HEK293 (cell line): Measurements from ENCODE around the gene DENND1C.

ENCODE experiments used
- CTCF ChIA-PET: fragments of 350-600 bp; formaldehyde crosslinking; extraction: SDS; loops from one replicate; lab custom pipeline; 2021; ENCODE audit warnings: antibody characterized with exemption; lab: Yijun Ruan, JAX
- POLR2A ChIA-PET: fragments of 300-600 bp; formaldehyde crosslinking; extraction: SDS; loops from one replicate; lab custom pipeline; 2020; ENCODE audit warnings: antibody characterized with exemption, inconsistent platforms; lab: Yijun Ruan, JAX
- H3K27ac ChIP-seq: fragments of 200-500 bp; sonication (Bioruptor generic); 2 replicates; pipeline ENCODE4 v1.5.1; 2014; ENCODE audit warnings: low read depth, low read length, control low read depth, inconsistent platforms; ENCODE audit errors: extremely low read depth
- H3K36me3 ChIP-seq, 2 experiments: fragments of 200-500 bp in 1 of 2; sonication (Bioruptor generic) in 1 of 2; 1 replicate in 1 of 2; 2 replicates in 1 of 2; pipeline ENCODE4 v1.5.1; 2014 to 2017; ENCODE audit warnings: inconsistent platforms in 2 of 2, low read length in 2 of 2; ENCODE audit not compliant: control insufficient read depth in 2 of 2, insufficient read depth in 1 of 2
- H3K4me1 ChIP-seq: fragments of 200-500 bp; sonication (Bioruptor generic); 2 replicates; pipeline ENCODE4 v1.5.1; 2014; ENCODE audit warnings: mild to moderate bottlenecking, low read length, inconsistent platforms; ENCODE audit not compliant: control insufficient read depth, insufficient read depth
- H3K4me3 ChIP-seq: 2 replicates; pipeline ENCODE4 v1.5.1; 2011; ENCODE audit warnings: low read depth, mild to moderate bottlenecking, control low read depth, low read length, moderate library complexity
- H3K9me3 ChIP-seq: fragments of 200-500 bp; sonication (Bioruptor generic); 2 replicates; pipeline ENCODE4 v1.5.1; 2014; ENCODE audit warnings: low read depth, low read length, inconsistent platforms; ENCODE audit not compliant: control insufficient read depth, insufficient read depth
- AEBP2 ChIP-seq: fragments of 450-650 bp; formaldehyde crosslinking; IDR thresholded peaks from 2 replicates; pipeline ENCODE4 v1.5.1; 2016; ENCODE audit warnings: missing biosample characterization, missing genetic modification characterization, borderline replicate concordance
- BCL11B ChIP-seq: fragments of 450-650 bp; formaldehyde crosslinking; IDR thresholded peaks from 2 replicates; pipeline ENCODE4 v1.5.1; 2016; ENCODE audit warnings: low read depth, missing biosample characterization, missing genetic modification characterization
- SALL2 ChIP-seq: fragments of 450-650 bp; formaldehyde crosslinking; IDR thresholded peaks from 2 replicates; pipeline ENCODE4 v1.5.0; 2017; ENCODE audit warnings: missing biosample characterization, mild to moderate bottlenecking, missing genetic modification characterization, borderline replicate concordance
- YY1 ChIP-seq: fragments of 450-650 bp; formaldehyde crosslinking; IDR thresholded peaks from 2 replicates; pipeline ENCODE4 v1.5.1; 2018; ENCODE audit warnings: missing biosample characterization, missing genetic modification characterization
- YY2 ChIP-seq: fragments of 450-650 bp; formaldehyde crosslinking; IDR thresholded peaks from 2 replicates; pipeline ENCODE4 v1.5.1; 2016; ENCODE audit warnings: missing biosample characterization, missing genetic modification characterization
- ZBTB10 ChIP-seq: fragments of 450-650 bp; formaldehyde crosslinking; IDR thresholded peaks from 2 replicates; pipeline ENCODE4 v1.5.1; 2016; ENCODE audit warnings: missing biosample characterization, missing genetic modification characterization
- ZNF10 ChIP-seq: fragments of 450-650 bp; formaldehyde crosslinking; IDR thresholded peaks from 2 replicates; pipeline ENCODE4 v1.5.1; 2017; ENCODE audit warnings: missing biosample characterization, missing genetic modification characterization
- ZNF112 ChIP-seq: fragments of 450-650 bp; formaldehyde crosslinking; IDR thresholded peaks from 2 replicates; pipeline ENCODE4 v1.5.0; 2017; ENCODE audit warnings: missing biosample characterization, missing genetic modification characterization
- ZNF248 ChIP-seq: fragments of 450-650 bp; formaldehyde crosslinking; IDR thresholded peaks from 2 replicates; pipeline ENCODE4 v1.5.1; 2017; ENCODE audit warnings: missing biosample characterization, missing genetic modification characterization
- ZNF423 ChIP-seq: fragments of 450-650 bp; formaldehyde crosslinking; IDR thresholded peaks from 2 replicates; pipeline ENCODE4 v1.5.1; 2016; ENCODE audit warnings: missing biosample characterization, missing genetic modification characterization
- ZNF513 ChIP-seq: fragments of 450-650 bp; IDR thresholded peaks from 2 replicates; pipeline ENCODE4 v1.5.1; 2018; ENCODE audit warnings: missing biosample characterization, missing genetic modification characterization
- ZNF518A ChIP-seq: fragments of 450-650 bp; formaldehyde crosslinking; conservative IDR thresholded peaks from 2 replicates; pipeline ENCODE4 v1.5.1; 2016; ENCODE audit warnings: low read depth, missing biosample characterization, missing genetic modification characterization
- ZNF549 ChIP-seq: fragments of 450-650 bp; IDR thresholded peaks from 2 replicates; pipeline ENCODE4 v1.5.1; 2018; ENCODE audit warnings: missing biosample characterization, missing genetic modification characterization, mild to moderate bottlenecking, inconsistent platforms, moderate library complexity
- ZNF707 ChIP-seq: fragments of 450-650 bp; formaldehyde crosslinking; IDR thresholded peaks from 2 replicates; pipeline ENCODE4 v1.5.1; 2016; ENCODE audit warnings: missing biosample characterization, missing genetic modification characterization
- ZNF747 ChIP-seq: fragments of 450-650 bp; formaldehyde crosslinking; IDR thresholded peaks from 2 replicates; pipeline ENCODE4 v1.5.1; 2016; ENCODE audit warnings: missing biosample characterization, missing genetic modification characterization

The DENND1C gene

DNA sequence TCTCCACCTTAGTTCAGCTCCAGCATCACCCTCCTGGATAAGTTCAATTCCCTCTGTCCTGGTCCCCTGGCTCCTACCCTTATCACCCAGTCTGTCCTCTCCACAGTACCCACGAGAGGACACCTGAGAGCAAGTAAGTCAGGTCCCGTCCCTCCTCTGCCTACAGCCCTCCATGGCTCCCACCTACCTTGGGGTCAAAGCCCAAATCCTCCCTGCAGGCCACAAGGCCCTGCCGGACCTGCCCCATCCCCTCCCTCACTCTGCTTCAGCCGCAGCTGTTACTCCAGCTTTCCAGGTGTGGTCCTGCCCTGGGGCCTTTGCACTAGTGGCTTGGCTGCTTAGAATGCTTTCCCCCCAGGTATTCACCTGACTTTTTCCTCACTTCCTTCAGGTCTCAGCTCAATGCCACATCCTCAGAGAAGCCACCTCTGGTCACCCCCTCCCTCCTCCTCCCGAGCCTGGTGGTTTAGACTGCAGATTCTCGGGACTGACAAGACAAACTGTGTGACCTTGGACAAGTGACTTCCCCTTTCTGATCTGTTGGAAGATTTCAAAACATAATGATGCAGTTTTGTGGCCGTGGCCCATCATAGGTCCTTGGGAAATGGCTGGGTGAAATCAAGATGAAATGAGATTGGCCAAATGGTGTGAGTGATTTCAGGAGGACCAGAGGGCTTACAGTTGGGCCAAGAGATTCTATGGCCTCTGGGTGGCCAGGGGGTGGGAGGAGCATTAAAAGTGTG is 16.9 kb upstream of the DENND1C start (continued):
- no peak for TF ChIP-seq ZNF707

DNA sequence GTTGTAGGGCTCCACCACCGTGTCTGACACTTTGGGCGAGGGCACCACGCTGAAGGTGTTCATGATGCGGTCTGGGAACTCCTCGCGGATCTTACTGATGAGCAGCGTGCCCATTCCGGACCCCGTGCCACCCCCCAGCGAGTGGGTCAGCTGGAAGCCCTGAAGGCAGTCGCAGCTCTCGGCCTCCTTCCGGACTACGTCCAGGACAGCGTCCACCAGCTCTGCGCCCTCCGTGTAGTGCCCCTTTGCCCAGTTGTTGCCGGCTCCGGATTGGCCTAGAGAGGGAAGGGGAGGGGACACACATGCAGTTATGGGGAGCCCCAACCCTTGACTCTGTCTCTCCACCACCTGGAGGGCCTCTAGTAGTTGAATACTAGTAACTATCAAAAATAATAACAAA is 14.4 kb upstream of the DENND1C start:
- POLR2A ChIA-PET: no interaction called here
- no peak for TF ChIP-seq AEBP2 (tag by site-specific recombination)
- TF ChIP-seq ZNF549: no peak
- TF ChIP-seq ZBTB10 (tag by site-specific recombination): no peak
- no peak for TF ChIP-seq SALL2
- no peak for TF ChIP-seq ZNF747 (tag by site-specific recombination)
- TF ChIP-seq ZNF423 (tag by site-specific recombination): no peak
- TF ChIP-seq ZNF112 (tag by site-specific recombination): no peak
- TF ChIP-seq ZNF513 (tag by site-specific recombination): no peak
- no peak for TF ChIP-seq ZNF10
- TF ChIP-seq YY2 (tag by site-specific recombination): no peak
- TF ChIP-seq, all 188 proteins: peak for 0

GRCh38 chr19:6494438-6495036 is 12.9 kb upstream of the DENND1C start:
- no peaks in the 10 kb centered on the region for H3K4me1 ChIP-seq
- no peak overlapping the region for H3K4me3 ChIP-seq
- H3K9me3 ChIP-seq: no peaks in the 10 kb centered on the region
- POLR2A ChIA-PET: no interaction called here
- CTCF ChIA-PET: no interaction called here
- TF ChIP-seq YY1 (tag by site-specific recombination) (no peak), BCL11B (tag by site-specific recombination) (peak; percentile 64), ZNF248 (tag by site-specific recombination) (no peak), ZNF518A (no peak)
- H3K36me3 ChIP-seq: peaks cover 0 to 7% of the 10 kb centered on the region in 2 experiments; a peak in 1 of 3 replicates
- H3K27ac ChIP-seq: no peak overlapping the region

More for the DNA sequence above, 14.4 kb upstream of the DENND1C start:
- no peaks in the 10 kb centered on the region for H3K9me3 ChIP-seq
- peaks cover 0 to 7% of the 10 kb centered on the region in 2 experiments; a peak in 2 of 3 replicates for H3K36me3 ChIP-seq
- CTCF ChIA-PET: interaction anchor here (0.6 kb wide), 1 partner anchor 123 kb away, joined by 3 read pairs; the partner anchor contains the start of gene ALKBH7
- H3K4me3 ChIP-seq: no peak overlapping the region
- H3K4me1 ChIP-seq: no peaks in the 10 kb centered on the region
- no peak overlapping the region for H3K27ac ChIP-seq
